WTC11 (cell line): ENCODE results near the gene NWD2.
A peak's percentile ranks its signal among the peaks of the same experiment; 100 is the strongest.

Experiments used
- CTCF ChIP-seq: fragments of 200-600 bp; IDR thresholded peaks from 2 replicates; pipeline ENCODE4 v1.8.0; 2022; ENCODE audit warnings: antibody characterized with exemption
- ESRRA ChIP-seq: sonication (generic); formaldehyde crosslinking; IDR thresholded peaks from 2 replicates; pipeline ENCODE4 v1.8.1; 2022; ENCODE audit warnings: mild to moderate bottlenecking, missing genetic modification reagents, borderline replicate concordance
- GTF2I ChIP-seq: fragments of 250-450 bp; sonication (Bioruptor Pico); conservative IDR thresholded peaks from 2 replicates; pipeline ENCODE4 v1.4.0; 2021; ENCODE audit warnings: mild to moderate bottlenecking
- HMGXB4 ChIP-seq: sonication (generic); formaldehyde crosslinking; IDR thresholded peaks from 2 replicates; pipeline ENCODE4 v1.8.1; 2023; ENCODE audit warnings: mild to moderate bottlenecking, moderate library complexity, missing genetic modification reagents
- JUN ChIP-seq: sonication (generic); formaldehyde crosslinking; IDR thresholded peaks from 2 replicates; pipeline ENCODE4 v1.8.0; 2023; ENCODE audit warnings: mild to moderate bottlenecking, missing genetic modification reagents
- MAX ChIP-seq: sonication (generic); formaldehyde crosslinking; IDR thresholded peaks from 2 replicates; pipeline ENCODE4 v1.8.0; 2022; ENCODE audit warnings: mild to moderate bottlenecking, missing genetic modification reagents
- MYBL2 ChIP-seq: sonication (generic); formaldehyde crosslinking; IDR thresholded peaks from 2 replicates; pipeline ENCODE4 v1.8.1; 2023; ENCODE audit warnings: mild to moderate bottlenecking, moderate library complexity, missing genetic modification reagents
- NFYB ChIP-seq: sonication (generic); formaldehyde crosslinking; conservative IDR thresholded peaks from 2 replicates; pipeline ENCODE4 v1.8.0; 2022; ENCODE audit warnings: low read depth, missing genetic modification reagents
- TEAD4 ChIP-seq: sonication (generic); formaldehyde crosslinking; IDR thresholded peaks from 2 replicates; pipeline ENCODE4 v1.8.0; 2022; ENCODE audit warnings: mild to moderate bottlenecking, missing genetic modification reagents
- USF2 ChIP-seq: sonication (generic); formaldehyde crosslinking; IDR thresholded peaks from 2 replicates; pipeline ENCODE4 v1.8.1; 2023; ENCODE audit warnings: mild to moderate bottlenecking, missing genetic modification reagents, moderate library complexity
- ZBTB43 ChIP-seq: sonication (generic); formaldehyde crosslinking; IDR thresholded peaks from 2 replicates; pipeline ENCODE4 v1.8.1; 2023; ENCODE audit warnings: mild to moderate bottlenecking, missing genetic modification reagents
- ZNF512 ChIP-seq: sonication (generic); formaldehyde crosslinking; IDR thresholded peaks from 2 replicates; pipeline ENCODE4 v1.8.1; 2022; ENCODE audit warnings: missing genetic modification reagents, borderline replicate concordance
- TF ChIP-seq, protein P1 (sequence below): sonication (generic); formaldehyde crosslinking; IDR thresholded peaks from 2 replicates; pipeline ENCODE4 v1.8.0; 2022; ENCODE audit warnings: mild to moderate bottlenecking, missing genetic modification reagents

- TF ChIP-seq CTCF (0 out of 2 replicates have a peak, but pooled peaks have one; percentile 14), JUN (CRISPR knock-in tag) (no peak), MAX (CRISPR knock-in tag) (peak; percentile 95), NFYB (CRISPR knock-in tag) (peak; percentile 88), TEAD4 (no peak), ESRRA (CRISPR knock-in tag) (peak; percentile 85; the same call in 1 of the 2 replicates), GTF2I (CRISPR knock-in tag) (no peak), ZNF512 (CRISPR knock-in tag) (no peak), USF2 (CRISPR knock-in tag) (peak; percentile 98), HMGXB4 (CRISPR knock-in tag) (peak; percentile 63), ZBTB43 (CRISPR knock-in tag) (peak; percentile 83; the same call in 1 of the 2 replicates), MYBL2 (CRISPR knock-in tag) (peak; percentile 64; the same call in 1 of the 2 replicates)
- TF ChIP-seq, protein P1, sequence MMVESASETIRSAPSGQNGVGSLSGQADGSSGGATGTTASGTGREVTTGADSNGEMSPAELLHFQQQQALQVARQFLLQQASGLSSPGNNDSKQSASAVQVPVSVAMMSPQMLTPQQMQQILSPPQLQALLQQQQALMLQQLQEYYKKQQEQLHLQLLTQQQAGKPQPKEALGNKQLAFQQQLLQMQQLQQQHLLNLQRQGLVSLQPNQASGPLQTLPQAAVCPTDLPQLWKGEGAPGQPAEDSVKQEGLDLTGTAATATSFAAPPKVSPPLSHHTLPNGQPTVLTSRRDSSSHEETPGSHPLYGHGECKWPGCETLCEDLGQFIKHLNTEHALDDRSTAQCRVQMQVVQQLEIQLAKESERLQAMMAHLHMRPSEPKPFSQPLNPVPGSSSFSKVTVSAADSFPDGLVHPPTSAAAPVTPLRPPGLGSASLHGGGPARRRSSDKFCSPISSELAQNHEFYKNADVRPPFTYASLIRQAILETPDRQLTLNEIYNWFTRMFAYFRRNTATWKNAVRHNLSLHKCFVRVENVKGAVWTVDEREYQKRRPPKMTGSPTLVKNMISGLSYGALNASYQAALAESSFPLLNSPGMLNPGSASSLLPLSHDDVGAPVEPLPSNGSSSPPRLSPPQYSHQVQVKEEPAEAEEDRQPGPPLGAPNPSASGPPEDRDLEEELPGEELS = peak; percentile 94
These were observed 208.9 kb downstream of the NWD2 start for GRCh38 chr4:37453281-37453998.
